HG03159 (cell line): ENCODE results near the gene KLF1.
"Not testable (repeated sequence)": the region's sequence is repeated elsewhere in the genome, so short reads cannot be mapped to it uniquely, and the experiment has no call there.

Experiments
- ATAC-seq: cut with Tn5 transposase; IDR thresholded peaks from one replicate; pipeline ENCODE4 v1.9.1; 2021; ENCODE audit warnings: mild to moderate bottlenecking, moderate library complexity; ENCODE audit not compliant: unreplicated experiment

KLF1 gene

DNA sequence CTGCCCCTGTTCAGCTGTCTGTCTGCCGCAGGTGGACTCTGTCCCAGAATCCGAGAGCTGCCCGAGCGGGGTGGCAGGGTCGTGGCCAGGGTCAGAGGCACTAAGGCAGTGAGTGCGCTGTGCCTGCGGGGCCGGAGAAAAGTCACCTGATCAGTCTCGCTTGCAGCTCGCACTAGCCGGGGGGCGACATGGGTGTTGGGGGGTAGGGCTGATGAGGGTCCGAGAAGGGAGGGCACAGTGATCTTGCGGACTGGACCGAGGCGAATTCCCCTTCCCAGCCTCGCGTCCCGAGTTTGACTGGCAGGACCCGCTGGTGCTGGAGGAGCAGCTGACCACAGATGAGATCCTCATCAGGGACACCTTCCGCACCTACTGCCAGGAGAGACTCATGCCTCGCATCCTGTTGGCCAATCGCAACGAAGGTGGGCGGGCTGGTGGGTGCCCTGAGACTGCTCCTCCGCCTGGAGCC is 4.6 kb upstream of the KLF1 start:
- no peak for ATAC-seq

DNA sequence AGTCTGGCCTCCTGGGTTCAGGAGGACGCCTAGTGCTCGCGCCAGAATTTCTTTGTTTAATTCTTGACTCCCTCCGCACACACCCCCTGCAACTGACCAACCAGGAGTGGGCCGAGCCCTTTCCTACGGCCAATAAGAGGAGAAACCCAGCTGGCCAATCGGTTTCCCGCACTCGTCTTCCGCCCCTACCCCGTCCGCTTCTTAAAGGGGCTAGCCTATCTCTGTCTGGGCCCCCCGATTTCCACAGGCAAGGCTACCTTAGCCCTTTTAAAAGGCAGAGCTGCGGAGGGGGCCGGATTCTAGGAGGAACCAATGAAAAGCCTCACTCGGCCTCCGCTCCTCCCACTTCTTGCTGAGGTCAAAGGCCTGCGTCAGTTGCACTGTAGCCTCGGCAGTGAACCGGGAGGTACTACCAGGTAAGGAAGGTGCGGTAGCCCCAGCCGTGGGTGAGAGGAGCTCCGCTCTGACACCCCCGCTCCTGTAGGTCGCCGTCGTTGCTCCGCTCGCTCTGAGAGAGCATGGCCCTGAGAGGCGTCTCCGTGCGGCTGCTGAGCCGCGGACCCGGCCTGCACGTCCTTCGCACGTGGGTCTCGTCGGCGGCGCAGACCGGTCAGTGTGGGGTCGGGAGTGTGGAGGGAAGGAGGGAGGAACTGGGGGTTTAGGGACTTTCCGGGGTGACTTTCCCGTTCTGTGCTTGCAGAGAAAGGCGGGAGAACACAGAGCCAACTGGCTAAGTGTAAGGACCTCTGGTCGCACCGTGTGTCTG is 4.0 kb upstream of the KLF1 start, which contains the start of gene GCDH:
TSS of gene GCDH (plus strand) at position 374 of the 766 bp plus-strand sequence. CDS start at position 519, 145 bp downstream.
- peak; percentile 93 for ATAC-seq

DNA sequence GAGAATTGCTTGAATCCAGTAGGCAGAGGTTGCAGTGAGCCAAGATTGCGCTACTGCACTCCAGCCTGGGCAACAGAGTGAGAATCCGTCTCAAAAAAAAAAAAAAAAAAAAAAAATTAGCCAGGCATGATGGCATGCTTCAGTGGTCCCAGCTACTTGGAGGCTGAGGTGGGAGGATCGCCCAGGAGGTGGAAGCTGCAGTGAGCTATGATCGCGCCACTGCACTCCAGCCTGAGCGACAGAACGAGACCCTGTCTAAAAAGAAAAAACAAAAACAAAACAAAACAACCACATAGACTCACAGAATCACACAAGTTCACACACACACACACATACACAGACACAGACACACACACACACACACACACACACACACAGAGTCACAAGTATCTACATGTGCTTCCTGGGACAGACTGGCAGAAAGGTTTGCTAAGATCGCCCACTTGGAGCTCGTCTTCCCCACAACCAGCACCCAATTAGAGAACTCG is 3.3 kb upstream of the KLF1 start:
- ATAC-seq: not testable (repeated sequence)

DNA sequence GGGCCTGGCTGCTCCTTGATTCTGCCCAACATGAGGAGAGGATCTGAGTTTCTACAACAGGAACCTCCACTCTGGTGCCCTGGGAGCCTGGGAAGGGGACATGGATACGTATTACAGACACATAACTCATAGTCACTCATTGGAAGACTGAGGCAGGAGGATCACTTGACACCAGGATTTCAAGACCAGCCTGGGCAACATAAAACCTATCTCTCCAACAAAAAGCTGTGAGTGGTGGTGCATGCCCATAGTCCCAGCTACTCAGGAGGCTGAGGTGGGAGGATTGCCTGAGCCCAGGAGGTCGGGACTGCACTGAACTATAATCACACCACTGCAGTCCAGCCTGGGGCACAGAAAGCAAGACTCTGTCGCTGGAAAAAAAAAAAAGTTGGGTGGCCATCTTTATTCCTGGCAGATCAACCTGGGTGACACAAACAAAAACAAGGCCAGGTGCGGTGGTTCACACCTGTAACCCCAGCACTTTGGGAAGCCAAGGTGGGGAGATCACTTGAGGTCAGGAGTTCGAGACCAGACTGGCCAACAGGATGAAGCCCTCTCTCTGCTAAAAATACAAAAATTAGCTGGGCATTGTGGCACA is 1.1 kb upstream of the KLF1 start:
- ATAC-seq: no peak

DNA sequence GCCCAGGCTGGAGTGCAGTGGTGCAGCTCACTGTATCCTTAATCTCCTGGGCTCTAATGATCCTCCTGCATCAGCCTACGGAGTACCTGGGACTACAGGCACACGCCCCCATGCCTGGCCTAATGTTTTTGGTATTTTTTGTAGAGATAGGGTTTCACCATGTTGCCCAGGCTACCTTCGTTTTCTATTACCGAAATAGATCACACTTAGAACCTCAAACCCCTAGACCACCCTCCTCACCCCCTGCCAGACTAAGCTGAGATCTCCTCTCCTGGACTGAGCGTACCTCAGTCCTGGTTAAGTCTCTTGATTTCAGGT is 391 bp downstream of the KLF1 start:
- no peak for ATAC-seq

DNA sequence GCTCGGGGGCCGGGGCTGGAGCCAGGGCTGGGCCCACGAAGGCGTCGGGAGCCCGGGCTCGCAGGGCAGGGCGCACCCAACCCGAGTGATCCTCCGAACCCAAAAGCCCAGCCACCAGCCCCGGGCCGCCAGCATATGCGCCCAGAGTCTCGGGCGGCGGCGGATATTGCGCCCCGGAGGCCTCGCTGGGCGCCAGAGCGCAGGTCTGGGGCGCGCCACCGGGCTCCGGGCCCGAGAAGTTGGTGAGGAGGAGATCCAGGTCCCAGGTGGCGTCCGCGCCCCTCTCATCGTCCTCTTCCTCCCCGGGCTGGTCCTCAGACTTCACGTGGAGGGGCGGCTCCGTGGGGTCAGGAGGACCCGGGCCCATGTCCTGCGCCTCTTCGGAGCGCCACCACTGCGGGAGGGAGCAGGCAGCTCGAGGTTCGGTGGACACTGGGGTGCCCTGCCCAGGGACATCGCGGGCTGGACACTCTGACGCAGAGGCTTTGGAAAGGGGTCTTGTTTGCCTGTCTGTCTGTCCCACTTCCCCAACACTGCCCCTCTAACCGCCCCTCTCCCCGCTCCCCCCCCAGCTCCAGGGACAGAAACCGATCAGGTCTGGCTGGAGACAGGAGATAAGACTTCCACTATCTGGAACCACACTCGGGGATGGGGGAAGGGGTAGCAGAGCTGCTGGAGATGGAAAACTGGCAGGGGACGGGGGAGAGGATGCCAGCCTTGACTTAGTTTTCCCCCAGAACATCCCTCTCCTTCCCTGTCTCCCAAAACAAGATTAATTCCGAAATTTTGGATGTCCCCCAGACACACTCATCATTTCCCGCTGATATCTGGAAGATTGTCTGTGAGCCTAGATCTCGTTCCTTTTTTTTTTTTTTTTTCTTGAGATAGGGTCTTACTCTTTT is 1.0 kb downstream of the KLF1 start:
- ATAC-seq: no peak

DNA sequence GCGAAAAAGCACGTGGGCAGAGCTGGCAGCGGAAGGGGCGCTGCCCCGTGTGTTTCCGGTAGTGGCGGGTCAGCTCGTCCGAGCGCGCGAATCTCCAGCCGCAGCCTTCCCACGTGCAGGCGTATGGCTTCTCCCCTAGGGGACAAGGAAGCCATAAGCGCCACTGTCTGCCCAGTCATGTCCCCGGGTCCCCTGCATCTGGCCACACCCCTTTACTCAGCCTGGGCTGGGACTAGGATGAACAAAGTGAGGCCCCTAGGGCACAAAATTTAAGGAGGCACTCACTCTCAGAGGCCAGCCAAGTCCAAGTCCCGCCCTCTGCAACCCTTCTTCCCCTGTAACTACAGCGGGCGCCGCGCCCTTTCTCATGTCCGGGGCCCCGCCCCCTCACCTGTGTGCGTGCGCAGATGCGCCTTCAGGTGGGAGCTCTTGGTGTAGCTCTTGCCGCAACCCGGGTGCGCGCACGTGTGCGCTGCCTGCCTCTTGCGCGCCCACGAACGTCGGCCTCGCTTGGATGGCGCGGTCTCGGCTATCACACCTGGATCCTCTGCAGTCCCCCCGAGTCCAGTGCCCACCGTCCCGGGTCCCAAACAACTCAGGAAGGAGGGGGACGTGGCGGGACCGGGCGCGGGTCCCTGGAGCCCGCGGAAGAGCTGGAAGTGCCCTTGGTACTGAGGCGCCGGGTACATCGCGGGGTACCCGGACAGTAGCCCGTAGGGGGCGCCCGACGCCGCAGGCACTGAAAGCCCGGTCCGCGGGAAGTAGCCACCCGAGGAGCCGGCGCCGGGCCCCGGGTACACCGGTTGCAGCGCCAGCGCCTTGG is 1.9 kb downstream of the KLF1 start:
- no peak for ATAC-seq

DNA sequence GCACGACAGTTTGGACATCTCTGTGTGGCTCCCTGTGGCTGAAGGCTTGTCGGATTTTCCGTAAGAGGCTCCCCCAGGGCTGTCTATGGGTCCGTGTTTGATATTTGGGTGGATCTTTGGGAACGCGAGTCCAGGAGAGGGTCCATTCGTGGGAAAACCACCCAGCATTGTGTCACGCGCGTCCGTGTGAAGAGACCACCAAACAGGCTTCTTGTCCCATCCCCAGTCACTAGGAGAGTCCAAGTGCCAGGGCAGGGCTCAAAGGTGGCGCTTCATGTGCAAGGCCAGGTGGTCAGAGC is 2.4 kb downstream of the KLF1 start:
- no peak for ATAC-seq

DNA sequence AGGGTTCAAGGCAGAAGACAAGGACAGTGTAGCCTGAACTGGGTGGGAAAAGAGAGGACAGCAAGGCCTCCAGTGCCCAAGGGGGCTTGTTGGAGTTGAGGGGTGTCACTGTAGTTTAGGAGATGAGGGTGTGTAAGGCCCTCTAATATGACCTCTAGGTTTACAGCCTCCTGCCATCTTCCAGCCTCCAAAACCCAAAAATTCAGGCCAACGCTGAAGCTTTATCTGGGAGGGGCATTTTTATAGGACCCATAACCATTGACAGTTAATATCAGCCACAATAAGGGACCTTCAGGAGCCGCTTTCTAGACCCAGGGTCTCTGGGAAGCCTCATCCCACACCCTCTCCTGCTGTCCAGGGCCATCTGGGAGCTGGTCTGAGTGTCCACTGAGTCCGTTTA is 2.8 kb downstream of the KLF1 start:
- no peak for ATAC-seq

DNA sequence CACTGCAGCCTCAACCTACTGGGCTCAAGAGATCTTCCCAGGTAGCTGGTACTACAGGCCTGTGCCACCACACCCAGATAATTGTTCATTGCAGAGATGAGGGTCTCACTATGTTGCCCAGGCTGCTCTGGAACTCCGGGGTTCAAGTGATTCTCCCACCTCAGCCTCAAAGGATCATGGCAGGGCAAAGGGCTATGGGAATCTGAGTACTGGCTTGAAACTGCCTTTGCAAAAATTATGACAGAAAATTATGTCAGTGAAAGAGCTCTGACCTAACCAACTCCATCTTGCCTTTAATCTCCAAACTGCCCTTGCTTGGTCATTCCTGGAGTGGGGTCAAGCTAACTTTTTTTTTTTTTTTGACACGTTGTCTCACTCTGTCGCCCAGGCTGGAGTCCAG is 4.4 kb downstream of the KLF1 start:
- ATAC-seq: no peak

DNA sequence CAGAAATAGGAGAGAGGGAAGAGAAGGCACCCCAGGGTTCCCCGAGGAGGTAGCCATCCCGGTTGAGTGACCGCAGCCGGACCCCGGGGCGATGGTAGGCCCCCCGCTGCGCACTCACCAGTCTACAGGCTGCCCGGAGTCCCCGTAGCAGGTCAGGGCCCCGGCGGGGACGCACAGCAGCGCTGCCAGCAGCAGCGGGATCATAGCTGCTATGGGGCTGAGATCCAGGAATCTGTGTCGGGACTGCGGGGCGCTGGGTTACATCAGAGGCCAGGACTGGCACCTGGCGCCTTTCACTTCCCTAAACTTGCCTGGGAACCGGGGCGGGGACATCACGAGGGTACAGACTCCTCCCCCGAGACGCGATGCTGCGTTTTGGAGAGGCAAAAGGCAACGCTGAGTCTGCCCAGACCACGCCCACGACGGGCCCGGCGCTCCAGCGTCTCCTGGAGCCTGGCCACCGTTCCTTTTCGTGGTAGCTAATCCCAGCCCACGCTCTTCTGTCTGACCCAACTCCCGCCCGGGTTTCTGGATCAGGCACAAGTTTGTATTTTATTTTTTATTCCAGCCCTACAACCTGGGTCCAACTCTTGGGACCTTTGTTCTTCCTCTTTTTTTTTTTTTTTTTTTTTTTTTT is 5.7 kb downstream of the KLF1 start, which contains the start of gene DNASE2:
TSS of gene DNASE2 (minus strand) at position 278 of the 637 bp plus-strand sequence. CDS start at position 204, 74 bp downstream.
- ATAC-seq: peak; percentile 80

DNA sequence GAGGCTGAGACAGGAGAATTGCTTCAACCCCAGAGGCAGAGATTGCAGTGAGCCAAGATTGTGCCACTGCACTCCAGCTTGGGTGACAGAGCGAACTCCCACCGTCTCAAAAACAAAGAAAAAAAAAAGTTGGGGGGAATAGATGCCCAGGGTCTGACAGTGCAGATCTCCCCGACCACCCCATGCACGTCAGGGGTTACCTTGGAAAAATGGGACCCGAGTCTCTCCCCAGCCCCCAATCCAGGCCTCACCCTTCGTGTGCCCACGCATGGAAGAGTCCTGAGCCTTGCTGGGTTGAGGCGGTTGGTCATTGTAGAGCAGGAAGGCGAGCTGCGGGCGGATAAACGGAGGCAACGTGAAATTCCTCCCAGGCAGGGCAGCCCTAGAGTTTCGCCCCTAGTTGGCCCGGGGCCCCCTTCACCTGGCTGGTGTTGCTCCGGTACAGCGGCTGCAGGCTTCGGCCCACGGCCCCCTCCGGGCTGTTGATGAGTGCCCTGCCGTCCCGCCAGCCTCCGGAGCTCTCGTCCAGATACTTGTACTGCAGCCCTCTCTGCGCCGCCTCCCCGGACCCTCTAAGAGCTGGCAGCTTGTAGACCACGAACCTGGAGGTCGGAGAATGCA is 6.3 kb downstream of the KLF1 start:
- ATAC-seq: peak; percentile 10

DNA sequence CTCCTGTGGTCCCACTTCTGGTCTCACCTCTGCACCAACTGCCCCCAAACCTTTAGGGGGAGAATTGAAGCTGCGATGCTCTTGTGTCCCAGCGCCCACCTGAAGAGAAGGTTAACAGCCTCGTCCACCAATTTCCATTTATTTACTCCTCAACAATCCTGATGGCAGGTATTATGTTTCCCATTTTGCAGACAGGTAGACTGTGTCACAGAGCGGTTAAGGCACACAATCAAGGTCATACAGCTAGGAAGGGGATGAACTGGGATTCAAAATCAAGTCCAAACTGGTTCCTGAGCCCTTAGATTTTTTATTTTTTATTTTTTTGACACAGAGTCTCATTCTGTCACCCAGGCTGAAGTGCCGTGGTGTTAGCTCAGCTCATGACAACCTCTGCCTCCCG is 11.9 kb downstream of the KLF1 start:
- ATAC-seq: no peak

DNA sequence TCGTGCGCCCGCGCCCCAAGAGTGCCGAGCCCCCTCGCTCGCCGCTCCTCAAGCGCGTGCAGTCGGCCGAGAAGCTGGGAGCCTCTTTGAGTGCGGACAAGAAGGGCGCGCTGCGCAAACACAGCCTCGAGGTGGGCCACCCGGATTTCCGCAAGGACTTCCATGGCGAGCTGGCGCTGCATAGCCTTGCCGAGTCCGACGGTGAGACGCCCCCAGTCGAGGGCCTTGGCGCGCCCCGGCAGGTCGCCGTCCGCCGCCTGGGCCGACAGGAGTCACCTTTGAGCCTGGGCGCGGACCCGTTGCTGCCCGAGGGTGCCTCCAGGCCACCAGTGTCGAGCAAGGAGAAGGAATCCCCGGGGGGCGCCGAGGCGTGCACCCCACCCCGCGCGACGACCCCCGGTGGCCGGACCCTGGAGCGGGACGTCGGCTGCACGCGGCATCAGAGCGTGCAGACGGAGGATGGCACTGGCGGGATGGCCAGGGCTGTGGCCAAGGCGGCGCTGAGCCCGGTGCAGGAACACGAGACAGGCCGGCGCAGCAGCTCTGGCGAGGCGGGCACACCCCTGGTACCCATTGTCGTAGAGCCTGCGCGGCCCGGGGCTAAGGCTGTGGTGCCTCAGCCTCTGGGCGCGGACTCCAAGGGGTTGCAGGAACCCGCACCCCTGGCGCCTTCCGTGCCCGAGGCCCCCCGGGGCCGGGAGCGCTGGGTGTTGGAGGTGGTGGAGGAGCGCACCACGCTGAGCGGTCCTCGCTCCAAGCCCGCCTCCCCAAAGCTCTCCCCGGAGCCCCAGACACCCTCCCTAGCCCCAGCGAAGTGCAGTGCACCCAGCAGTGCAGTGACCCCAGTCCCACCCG is 12.9 kb downstream of the KLF1 start:
- no peak for ATAC-seq

DNA sequence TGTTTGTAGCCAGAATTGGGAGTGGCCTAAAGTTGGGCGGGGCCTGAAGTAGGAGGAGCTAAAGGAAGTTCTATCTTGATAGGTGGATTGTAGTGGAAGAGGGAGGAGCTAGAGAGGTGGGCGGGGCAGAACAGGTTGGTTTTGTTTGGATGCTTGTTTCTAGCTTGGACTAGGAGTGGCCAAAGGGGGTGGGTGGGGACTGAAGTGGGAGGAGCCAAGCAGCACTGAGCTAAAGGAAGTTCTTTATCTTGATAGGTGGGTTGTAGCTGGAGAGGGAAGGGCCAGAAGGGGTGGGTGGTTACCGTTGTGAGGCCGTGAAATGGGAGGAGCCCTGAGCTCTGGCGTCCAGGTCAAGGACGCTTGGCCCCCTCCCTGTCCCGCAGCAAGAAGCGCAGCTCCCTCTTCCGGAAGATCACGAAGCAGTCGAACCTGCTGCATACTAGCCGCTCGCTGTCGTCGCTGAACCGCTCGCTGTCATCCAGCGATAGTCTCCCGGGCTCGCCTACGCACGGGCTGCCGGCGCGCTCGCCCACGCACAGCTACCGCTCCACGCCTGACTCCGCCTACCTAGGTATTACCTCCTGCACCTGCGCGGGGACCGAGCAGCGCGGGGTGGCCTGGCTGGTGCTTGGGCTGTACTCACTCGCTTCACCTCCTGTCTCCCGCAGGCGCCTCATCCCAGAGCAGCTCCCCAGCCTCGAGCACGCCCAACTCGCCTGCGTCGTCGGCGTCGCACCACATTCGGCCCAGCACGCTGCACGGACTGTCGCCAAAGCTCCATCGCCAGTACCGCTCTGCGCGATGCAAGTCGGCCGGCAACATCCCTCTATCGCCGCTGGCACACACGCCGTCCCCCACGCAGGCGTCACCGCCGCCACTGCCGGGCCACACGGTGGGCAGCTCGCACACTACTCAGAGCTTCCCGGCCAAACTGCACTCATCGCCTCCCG is 13.8 kb downstream of the KLF1 start:
- ATAC-seq: no peak

DNA sequence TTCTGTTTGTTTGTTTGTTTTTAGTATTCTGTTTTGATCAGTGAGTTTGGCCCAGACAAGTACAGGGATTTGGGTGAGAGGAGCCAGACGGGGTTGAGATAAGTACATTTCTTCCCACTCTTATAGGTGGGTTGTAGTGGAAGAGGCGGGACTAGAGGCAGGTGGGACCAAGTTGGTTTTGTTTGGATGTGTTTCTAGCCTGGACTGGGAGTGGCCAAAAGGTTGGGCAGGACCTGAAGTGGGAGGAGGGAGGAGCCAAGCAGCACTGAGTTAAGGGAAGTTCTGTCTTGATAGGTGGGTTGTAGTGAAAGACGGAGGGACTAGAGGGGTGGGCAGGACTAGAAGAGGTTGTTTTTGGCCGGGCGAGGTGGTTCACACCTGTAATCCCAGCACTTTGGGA is 14.7 kb downstream of the KLF1 start:
- ATAC-seq: no peak

DNA sequence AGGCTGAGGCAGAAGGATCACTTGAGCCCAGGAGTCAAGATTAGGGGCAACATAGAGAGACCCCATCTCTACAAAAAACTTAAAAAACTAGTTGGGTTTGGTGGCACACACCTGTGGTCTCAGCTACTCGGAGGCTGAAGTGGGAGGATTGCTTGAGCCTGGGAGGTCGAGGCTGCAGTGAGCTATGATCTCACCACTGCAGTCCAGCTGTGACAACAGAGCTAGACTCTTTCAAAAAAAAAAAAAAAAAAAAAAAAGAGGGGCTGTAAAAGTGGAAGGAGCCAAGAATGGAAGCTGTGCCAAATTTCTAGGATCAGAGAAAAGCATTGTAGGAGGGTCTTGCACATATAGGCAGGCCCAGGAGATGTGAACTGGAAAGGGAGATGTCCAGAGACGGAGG is 15.3 kb downstream of the KLF1 start:
- ATAC-seq: no peak
